Psoas muscle (tissue), 8 donors: ENCODE data around the gene CYP4V2. TPM values are rescaled to one million over a fixed set of nuclear protein-coding genes. Genes with fewer than 3 reads are reported as not detected.

Source experiments
- ATAC-seq, 4 donors: fragments of 200-7000 bp; cut with Tn5 transposase; one replicate each; pipeline ENCODE4 v1.9.1; 2020; ENCODE audit warnings: moderate library complexity in 3 of 4, mild to moderate bottlenecking in 2 of 4
- DNase-seq, 2 donors: peaks; one replicate each; pipeline ENCODE4 v3.0.0-alpha.2; 2020
- H3K27ac ChIP-seq: fragments of 200-600 bp; one replicate; pipeline ENCODE4 v1.8.0; 2022
- H3K27me3 ChIP-seq, 3 donors: fragments of 200-600 bp in 1 of 3; one replicate each; pipeline versions ENCODE4 v1.6.1 to v1.8.0; 2013 to 2022; ENCODE audit warnings: low read length in 2 of 3, mild to moderate bottlenecking in 2 of 3, moderate library complexity in 1 of 3; ENCODE audit not compliant: insufficient read depth in 3 of 3
- H3K36me3 ChIP-seq, 2 donors: fragments of 200-600 bp in 1 of 2; one replicate each; pipeline versions ENCODE4 v1.6.1 to v1.8.0; 2013 to 2022; ENCODE audit warnings: low read depth in 1 of 2, mild to moderate bottlenecking in 1 of 2, moderate library complexity in 1 of 2; ENCODE audit not compliant: insufficient read depth in 1 of 2
- H3K4me1 ChIP-seq: fragments of 200-600 bp; one replicate; pipeline ENCODE4 v1.8.0; 2022
- H3K4me3 ChIP-seq: fragments of 200-600 bp; one replicate; pipeline ENCODE4 v1.8.0; 2022; ENCODE audit warnings: mild to moderate bottlenecking
- H3K9me3 ChIP-seq: fragments of 200-600 bp; one replicate; pipeline ENCODE4 v1.8.0; 2022
- WGBS, 3 donors: extraction: QIAGEN DNeasy Blood & Tissue Kit; methylation state at CpG; one replicate each; pipeline versions ENCODE4 v1.1.6 to v1.1.7; 2013; 5-methylcytosine and 5-hydroxymethylcytosine counted together
- intact Hi-C, 2 donors: fragments of 100-400 bp; cut with DNase I; formaldehyde crosslinking; loops; one replicate each; pipeline versions ENCODE4 v1.11.0 to v1.14.2; 2022
- polyA plus RNA-seq, 3 donors: library from polyadenylated mRNA; stranded (reverse); fragments of 200-250 nt; gene quantifications; one replicate each; pipeline ENCODE4 v1.2.3, GENCODE V29; 2013
- total RNA-seq, 4 donors: library from RNA; stranded (reverse); fragmentation: NEBNext Ultra II Directional in 2 of 4; extraction: Animal tissue kit (Norgen Biotek cat#: 25700) in 2 of 4; gene quantifications; one replicate each; pipeline versions ENCODE4 v1.2.1 to v1.2.4, GENCODE V29; 2021 to 2023
- TF ChIP-seq, protein P1 (sequence below): fragments of 200-600 bp; IDR thresholded peaks from one replicate; pipeline ENCODE4 v1.8.0; 2022; ENCODE audit warnings: antibody characterized with exemption
- donor health status: healthy with polysubstance abuse.
- donor health status: DM: no; HTN: no; CAD: no; lungs with moderate emphysema.
- donor health status: Bipolar disorder and iron deficiency.
- donor health status: healthy.
- donor health status: DM: yes; HTN: yes; CAD: no.
- donor health status: DM: no; HTN: no; CAD: no.
- donor health status: DM: no; HTN: no; CAD: no.
- donor health status: DM: yes; HTN: yes; CAD: no.

CYP4V2 gene
- total and polyA plus RNA-seq, 7 donors: 2.6 to 6.8 (median 5.0) TPM

DNA sequence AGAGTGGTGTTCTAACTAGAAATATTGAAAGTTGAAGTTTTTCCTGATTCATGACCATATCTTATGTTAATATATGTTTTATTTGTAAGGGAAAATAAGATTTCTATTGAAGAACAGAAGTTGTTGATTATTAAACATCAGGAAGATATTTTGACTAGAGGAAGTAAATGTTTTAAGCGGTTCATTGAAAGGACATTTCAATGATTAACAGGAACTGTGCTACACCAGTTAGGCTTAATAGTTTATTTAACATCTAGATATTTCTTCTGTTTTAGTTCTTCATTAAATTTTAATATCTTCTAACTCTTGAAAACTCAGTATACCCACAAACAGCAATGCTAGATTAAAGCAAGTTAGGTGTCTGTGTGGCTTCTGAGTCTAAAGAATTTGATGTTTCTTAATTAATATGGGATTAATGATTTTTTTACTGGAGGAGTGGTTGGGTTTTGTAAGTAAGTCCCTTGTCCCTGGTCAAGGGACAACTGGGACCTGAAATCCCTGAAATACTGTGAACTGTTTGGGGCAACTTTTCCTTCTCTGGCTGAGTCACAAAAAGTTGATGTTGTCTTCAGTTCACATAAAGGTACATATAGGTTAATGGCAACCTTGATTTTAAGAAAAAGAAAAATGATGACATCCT, 42.9 kb upstream of the CYP4V2 start:
- no peaks in the 10 kb centered on the region for H3K9me3 ChIP-seq
- DNase-seq: no peak
- intact Hi-C loops: no loop called here
- H3K27me3 ChIP-seq: no peaks in the 10 kb centered on the region
- 96 to 97% (median 97%) methylated on average over 1 of the region's 1 CpG for WGBS, 3 donors
- H3K4me3 ChIP-seq: no peak overlapping the region
- H3K36me3 ChIP-seq: no peaks in the 10 kb centered on the region
- H3K27ac ChIP-seq: no peak overlapping the region
- ATAC-seq: no peak
- TF ChIP-seq, protein P1, sequence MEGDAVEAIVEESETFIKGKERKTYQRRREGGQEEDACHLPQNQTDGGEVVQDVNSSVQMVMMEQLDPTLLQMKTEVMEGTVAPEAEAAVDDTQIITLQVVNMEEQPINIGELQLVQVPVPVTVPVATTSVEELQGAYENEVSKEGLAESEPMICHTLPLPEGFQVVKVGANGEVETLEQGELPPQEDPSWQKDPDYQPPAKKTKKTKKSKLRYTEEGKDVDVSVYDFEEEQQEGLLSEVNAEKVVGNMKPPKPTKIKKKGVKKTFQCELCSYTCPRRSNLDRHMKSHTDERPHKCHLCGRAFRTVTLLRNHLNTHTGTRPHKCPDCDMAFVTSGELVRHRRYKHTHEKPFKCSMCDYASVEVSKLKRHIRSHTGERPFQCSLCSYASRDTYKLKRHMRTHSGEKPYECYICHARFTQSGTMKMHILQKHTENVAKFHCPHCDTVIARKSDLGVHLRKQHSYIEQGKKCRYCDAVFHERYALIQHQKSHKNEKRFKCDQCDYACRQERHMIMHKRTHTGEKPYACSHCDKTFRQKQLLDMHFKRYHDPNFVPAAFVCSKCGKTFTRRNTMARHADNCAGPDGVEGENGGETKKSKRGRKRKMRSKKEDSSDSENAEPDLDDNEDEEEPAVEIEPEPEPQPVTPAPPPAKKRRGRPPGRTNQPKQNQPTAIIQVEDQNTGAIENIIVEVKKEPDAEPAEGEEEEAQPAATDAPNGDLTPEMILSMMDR: no peak
- no peaks in the 10 kb centered on the region for H3K4me1 ChIP-seq

DNA sequence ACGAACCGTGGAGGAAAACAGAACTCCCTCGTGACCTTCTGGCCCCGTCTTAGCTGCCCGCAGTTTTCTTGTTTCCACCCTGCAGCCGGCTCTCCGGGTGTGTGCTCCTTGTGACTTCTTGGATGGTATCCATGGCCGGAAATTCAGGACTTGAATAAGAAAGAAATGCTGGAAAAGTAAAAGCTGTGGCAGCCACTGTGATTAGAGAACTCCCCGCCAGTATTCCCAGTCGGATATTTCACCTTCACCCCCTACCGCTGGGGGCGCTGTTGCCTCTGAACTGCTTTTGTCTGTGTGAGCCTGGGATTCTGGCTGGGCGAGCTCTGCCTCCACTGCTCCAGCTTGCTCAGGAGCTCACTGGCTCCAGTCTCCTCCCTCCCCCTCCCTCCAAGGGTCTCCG, 41.5 kb upstream of the CYP4V2 start:
- no peaks in the 10 kb centered on the region for H3K9me3 ChIP-seq
- WGBS, 3 donors: 53 to 63% (median 61%) methylated on average over 12 to 14 of the region's 14 CpGs
- no peaks in the 10 kb centered on the region for H3K27me3 ChIP-seq
- H3K27ac ChIP-seq: no peak overlapping the region
- TF ChIP-seq, protein P1: no peak
- no peaks in the 10 kb centered on the region for H3K4me1 ChIP-seq
- DNase-seq (peak; percentile 78 to 81), ATAC-seq (peak in 2 of 4 donors; percentile 29 to 62)
- peak overlapping the region; percentile 0 for H3K4me3 ChIP-seq
- intact Hi-C loops: no loop called here
- no peaks in the 10 kb centered on the region for H3K36me3 ChIP-seq

DNA sequence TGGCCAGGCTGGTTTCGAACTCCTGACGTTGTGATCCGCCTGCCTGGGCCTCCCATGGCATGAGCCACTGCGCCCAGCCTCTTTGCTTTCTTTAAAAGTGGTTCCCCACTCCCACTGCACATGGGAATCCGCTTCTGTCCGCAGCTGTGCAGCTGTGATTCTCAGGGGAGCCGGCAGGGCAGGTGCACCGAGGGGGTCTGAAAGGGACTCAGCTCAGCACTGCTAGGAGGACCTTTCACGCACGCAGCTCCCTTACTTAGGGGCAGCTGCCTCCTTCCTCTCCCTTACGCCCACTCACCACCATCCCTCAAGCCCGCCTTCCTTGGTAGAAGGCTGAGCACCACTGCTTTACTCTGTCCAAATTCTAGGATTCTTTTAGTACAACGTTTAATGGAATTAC, 40.4 kb upstream of the CYP4V2 start:
- 89 to 92% (median 89%) methylated on average over 13 of the region's 13 CpGs for whole genome bisulfite sequencing, 3 donors
- intact Hi-C loops: no loop called here
- H3K27ac ChIP-seq: no peak overlapping the region

DNA sequence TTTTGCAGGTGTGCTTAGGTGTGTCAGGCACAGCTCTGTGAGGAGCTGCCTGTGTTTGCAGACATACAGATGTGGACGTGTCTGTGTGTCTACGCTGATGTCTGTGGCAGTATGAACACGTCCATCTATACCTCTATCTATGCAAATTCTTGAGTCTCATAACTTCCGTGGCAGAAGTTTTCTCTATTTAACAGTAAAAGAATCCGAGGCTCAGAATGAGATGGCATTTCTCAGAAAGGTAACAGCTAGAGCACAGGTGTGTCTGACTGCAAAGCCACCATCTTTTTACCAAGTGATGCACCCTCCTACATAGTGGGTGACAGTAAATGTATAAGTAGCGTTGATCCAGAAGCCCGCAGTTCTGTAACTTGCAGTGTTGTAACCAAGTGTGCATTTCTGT, 39.9 kb upstream of the CYP4V2 start:
- H3K4me3 ChIP-seq: no peak overlapping the region
- TF ChIP-seq, protein P1: no peak
- no peak for DNase-seq
- no peak for ATAC-seq
- no peak overlapping the region for H3K27ac ChIP-seq
- 94 to 95% (median 95%) methylated on average over 7 of the region's 7 CpGs for WGBS, 3 donors
- H3K9me3 ChIP-seq: no peaks in the 10 kb centered on the region
- H3K27me3 ChIP-seq: no peaks in the 10 kb centered on the region
- peaks cover 0 to under 1% of the 10 kb centered on the region in 2 donors for H3K36me3 ChIP-seq
- intact Hi-C loops: no loop called here
- H3K4me1 ChIP-seq: no peaks in the 10 kb centered on the region

More for the DNA sequence above, 40.4 kb upstream of the CYP4V2 start:
- Histone ChIP-seq H3K36me3 (no peaks in the 10 kb centered on the region), H3K9me3 (no peaks in the 10 kb centered on the region), H3K4me1 (no peaks in the 10 kb centered on the region), H3K27me3 (no peaks in the 10 kb centered on the region), H3K4me3 (no peak overlapping the region)
- ATAC-seq: no peak
- TF ChIP-seq, protein P1: no peak
- no peak for DNase-seq
